Dendritic cell treated with granulocyte-macrophage colony-stimulating factor and Interleukin-4, amounts not matched to agents 40 ng/mL and 50 ng/mL, for 4 days (primary cell): ENCODE data around the gene AMBP.
"Not testable (repeated sequence)": the region's sequence is repeated elsewhere in the genome, so short reads cannot be mapped to it uniquely, and the experiment has no call there.

Experiments
- H3K27ac Mint-ChIP-seq: one replicate; pipeline ENCODE4 v1.8.0; 2022; ENCODE audit warnings: mild to moderate bottlenecking, mixed read lengths
- H3K27me3 Mint-ChIP-seq: one replicate; pipeline ENCODE4 v1.8.0; 2022; ENCODE audit warnings: mild to moderate bottlenecking, mixed read lengths
- H3K36me3 Mint-ChIP-seq: one replicate; pipeline ENCODE4 v1.8.0; 2022; ENCODE audit warnings: low read depth, mixed read lengths
- H3K4me1 Mint-ChIP-seq: one replicate; pipeline ENCODE4 v1.8.0; 2022; ENCODE audit warnings: low read depth, mixed read lengths
- H3K4me3 Mint-ChIP-seq: one replicate; pipeline ENCODE4 v1.8.0; 2022; ENCODE audit warnings: mild to moderate bottlenecking, moderate library complexity, mixed read lengths
- H3K9me3 Mint-ChIP-seq: one replicate; pipeline ENCODE4 v1.8.0; 2022; ENCODE audit warnings: mixed read lengths
- intact Hi-C: fragments of 100-400 bp; cut with micrococcal nuclease; formaldehyde crosslinking; loops from one replicate; pipeline ENCODE4 v1.15.0; 2022

Gene AMBP

GRCh38 chr9:114049441-114050225 is 28.5 kb downstream of the AMBP start:
- Mint-ChIP-seq H3K27me3 (no peaks in the 10 kb centered on the region), H3K36me3 (peaks cover 16% of the 10 kb centered on the region), H3K4me1 (no peaks in the 10 kb centered on the region), H3K4me3 (no peak overlapping the region), H3K9me3 (no peaks in the 10 kb centered on the region), H3K27ac (no peak overlapping the region)
- intact Hi-C loops = no loop called here

- Mint-ChIP-seq H3K36me3 (peaks cover 16% of the 10 kb centered on the region), H3K27me3 (no peaks in the 10 kb centered on the region), H3K27ac (no peak overlapping the region), H3K4me3 (no peak overlapping the region), H3K4me1 (no peaks in the 10 kb centered on the region), H3K9me3 (no peaks in the 10 kb centered on the region)
- intact Hi-C loops = no loop called here
These were observed 29.3 kb downstream of the AMBP start for GRCh38 chr9:114048533-114049415.

GRCh38 chr9:114047717-114048116 is 30.4 kb downstream of the AMBP start:
- no peak overlapping the region for H3K27ac Mint-ChIP-seq

GRCh38 chr9:114046875-114047274 is 31.2 kb downstream of the AMBP start:
- Mint-ChIP-seq H3K4me3 (no peak overlapping the region), H3K4me1 (no peaks in the 10 kb centered on the region), H3K27ac (no peak overlapping the region), H3K27me3 (no peaks in the 10 kb centered on the region), H3K9me3 (no peaks in the 10 kb centered on the region), H3K36me3 (peaks cover 16% of the 10 kb centered on the region)
- intact Hi-C loops = no loop called here

More at GRCh38 chr9:114047717-114048116, 30.4 kb downstream of the AMBP start:
- Mint-ChIP-seq H3K27me3 (no peaks in the 10 kb centered on the region), H3K36me3 (peaks cover 16% of the 10 kb centered on the region), H3K4me3 (no peak overlapping the region), H3K9me3 (no peaks in the 10 kb centered on the region), H3K4me1 (no peaks in the 10 kb centered on the region)
- intact Hi-C loops = no loop called here

GRCh38 chr9:114046237-114046755 is 31.8 kb downstream of the AMBP start:
- Mint-ChIP-seq H3K36me3 (peaks cover 16% of the 10 kb centered on the region), H3K4me1 (no peaks in the 10 kb centered on the region), H3K27me3 (no peaks in the 10 kb centered on the region), H3K4me3 (no peak overlapping the region), H3K27ac (no peak overlapping the region), H3K9me3 (no peaks in the 10 kb centered on the region)
- intact Hi-C loops = no loop called here

- H3K4me1 Mint-ChIP-seq, H3K36me3 Mint-ChIP-seq, H3K27ac Mint-ChIP-seq, H3K4me3 Mint-ChIP-seq, H3K27me3 Mint-ChIP-seq, H3K9me3 Mint-ChIP-seq, intact Hi-C loops: not testable (repeated sequence)
These were observed 34.4 kb downstream of the AMBP start for GRCh38 chr9:114043660-114044059.

- intact Hi-C loops = no loop called here
- Mint-ChIP-seq H3K27ac (no peak overlapping the region), H3K36me3 (peaks cover 23% of the 10 kb centered on the region)
These were observed 38.6 kb downstream of the AMBP start for GRCh38 chr9:114039484-114039883.

GRCh38 chr9:114038724-114039313 is 39.3 kb downstream of the AMBP start:
- H3K4me3 Mint-ChIP-seq = no peak overlapping the region
- H3K9me3 Mint-ChIP-seq = no peaks in the 10 kb centered on the region
- intact Hi-C loops = no loop called here
- H3K27me3 Mint-ChIP-seq = no peaks in the 10 kb centered on the region
- peaks cover 23% of the 10 kb centered on the region for H3K36me3 Mint-ChIP-seq
- no peak overlapping the region for H3K27ac Mint-ChIP-seq
- no peaks in the 10 kb centered on the region for H3K4me1 Mint-ChIP-seq

More at GRCh38 chr9:114039484-114039883, 38.6 kb downstream of the AMBP start:
- H3K9me3 Mint-ChIP-seq = no peaks in the 10 kb centered on the region
- no peaks in the 10 kb centered on the region for H3K4me1 Mint-ChIP-seq
- H3K4me3 Mint-ChIP-seq = no peak overlapping the region
- no peaks in the 10 kb centered on the region for H3K27me3 Mint-ChIP-seq

GRCh38 chr9:114037961-114038723 is 40.0 kb downstream of the AMBP start:
- Mint-ChIP-seq H3K36me3 (peaks cover 23% of the 10 kb centered on the region), H3K9me3 (no peaks in the 10 kb centered on the region), H3K27me3 (no peaks in the 10 kb centered on the region), H3K4me3 (no peak overlapping the region), H3K27ac (no peak overlapping the region), H3K4me1 (no peaks in the 10 kb centered on the region)
- intact Hi-C loops = no loop called here

- Mint-ChIP-seq H3K27me3 (no peaks in the 10 kb centered on the region), H3K4me1 (no peaks in the 10 kb centered on the region), H3K4me3 (no peak overlapping the region), H3K27ac (no peak overlapping the region), H3K36me3 (peaks cover 28% of the 10 kb centered on the region), H3K9me3 (no peaks in the 10 kb centered on the region)
- intact Hi-C loops = no loop called here
These were observed 40.9 kb downstream of the AMBP start for GRCh38 chr9:114037249-114037648.

- intact Hi-C loops = no loop called here
- Mint-ChIP-seq H3K4me3 (no peak overlapping the region), H3K9me3 (no peaks in the 10 kb centered on the region), H3K27me3 (no peaks in the 10 kb centered on the region), H3K36me3 (peaks cover 29% of the 10 kb centered on the region), H3K27ac (no peak overlapping the region), H3K4me1 (no peaks in the 10 kb centered on the region)
These were observed 42.0 kb downstream of the AMBP start for GRCh38 chr9:114035845-114036801.

- Mint-ChIP-seq H3K4me3 (no peak overlapping the region), H3K4me1 (no peaks in the 10 kb centered on the region), H3K27me3 (no peaks in the 10 kb centered on the region), H3K27ac (no peak overlapping the region), H3K36me3 (peaks cover 29% of the 10 kb centered on the region), H3K9me3 (no peaks in the 10 kb centered on the region)
- intact Hi-C loops = no loop called here
These were observed 42.8 kb downstream of the AMBP start for GRCh38 chr9:114035221-114035844.
